22Rv1 (cell line): ENCODE data around the gene KLF13.

Experiments used
- CTCF ChIP-seq: fragments of 450-650 bp; IDR thresholded peaks from 2 replicates; pipeline ENCODE4 v1.5.1; 2017; ENCODE audit warnings: mild to moderate bottlenecking
- ZFX ChIP-seq: fragments of 450-650 bp; IDR thresholded peaks from 2 replicates; pipeline ENCODE4 v1.6.1; 2017; ENCODE audit warnings: antibody characterized with exemption, borderline replicate concordance

DNA sequence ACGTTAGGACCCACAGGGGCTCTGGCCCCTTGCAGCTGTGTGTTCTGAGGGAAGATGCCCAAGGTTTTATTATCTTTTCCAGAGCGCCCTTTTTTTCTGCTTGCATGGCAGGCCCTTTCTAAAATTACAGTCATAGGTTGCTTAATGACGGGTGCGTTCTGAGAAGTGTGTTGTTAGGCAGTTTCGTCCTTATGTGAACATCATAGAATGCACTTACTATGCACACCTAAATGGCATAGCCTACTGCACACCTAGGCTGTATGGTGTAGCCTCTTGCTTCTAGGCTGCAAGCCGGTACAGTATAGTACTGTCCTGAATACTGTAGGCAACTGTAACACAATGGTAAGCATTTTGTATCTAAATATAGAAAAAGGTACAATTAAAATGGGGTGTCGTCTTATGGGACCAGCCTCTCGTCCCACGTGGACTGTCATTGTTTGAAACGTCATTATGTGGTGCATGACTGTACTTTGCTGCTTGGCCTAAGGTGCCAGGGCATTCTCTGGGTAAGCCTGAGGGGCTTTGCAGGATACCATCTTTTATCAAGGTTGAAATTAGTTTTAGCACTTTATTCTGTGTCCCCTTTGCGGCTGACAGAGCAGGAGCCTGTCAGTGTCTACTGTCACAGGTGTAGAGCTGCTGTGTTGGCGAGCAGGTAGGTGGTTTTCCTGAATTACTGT, 10.9 kb downstream of the KLF13 start:
- no peak for TF ChIP-seq CTCF
- TF ChIP-seq ZFX, result no peak
